A673 (cell line): Measurements from ENCODE around the gene ABHD11. TPM values are rescaled to one million over a fixed set of nuclear protein-coding genes. Genes with fewer than 3 reads are reported as not detected.

Experiments used
- BruUV-seq: library from RNA; stranded (reverse); fragments of 400-500 nt; replicated peaks from 2 replicates; lab custom pipeline; 2021; lab: Mats Ljungman, UMichigan
- CTCF ChIA-PET: fragments of 300-600 bp; sonication (Branson Sonifier 250); formaldehyde crosslinking; loops from one replicate; lab custom pipeline; 2022; ENCODE audit warnings: antibody characterized with exemption; lab: Charles Lee
- POLR2A ChIA-PET: fragments of 300-600 bp; sonication (Branson Sonifier 250); formaldehyde crosslinking; loops from one replicate; lab custom pipeline; 2022; ENCODE audit warnings: antibody characterized with exemption; ENCODE audit not compliant: low non-redundant PET; lab: Charles Lee
- DNase-seq: peaks from one replicate; pipeline ENCODE4 v3.0.0-alpha.2; 2015; ENCODE audit warnings: low spot score
- H3K27ac ChIP-seq: fragments of 200-600 bp; sonication (generic); 2 replicates; pipeline ENCODE4 v1.5.1; 2016; ENCODE audit warnings: mixed run types, low read depth, mild to moderate bottlenecking, mixed read lengths, antibody characterized with exemption, low read length; ENCODE audit not compliant: poor library complexity, severe bottlenecking
- H3K27me3 ChIP-seq: fragments of 200-600 bp; sonication (generic); replicated peaks from 2 replicates; pipeline ENCODE4 v1.6.1; 2017; ENCODE audit warnings: mixed run types, low read depth, mild to moderate bottlenecking, mixed read lengths, antibody characterized with exemption, low read length; ENCODE audit not compliant: insufficient read depth, poor library complexity
- H3K36me3 ChIP-seq: fragments of 200-600 bp; sonication (generic); 2 replicates; pipeline ENCODE4 v1.6.1; 2016; ENCODE audit warnings: mixed run types, mild to moderate bottlenecking, mixed read lengths, antibody characterized with exemption, low read length; ENCODE audit not compliant: insufficient read depth, poor library complexity, severe bottlenecking
- H3K4me1 ChIP-seq: fragments of 200-600 bp; sonication (generic); 2 replicates; pipeline ENCODE4 v1.6.1; 2017; ENCODE audit warnings: mixed run types, mild to moderate bottlenecking, mixed read lengths, antibody characterized with exemption, low read length; ENCODE audit not compliant: insufficient read depth, poor library complexity, severe bottlenecking
- H3K4me3 ChIP-seq: fragments of 200-600 bp; sonication (generic); 2 replicates; pipeline ENCODE4 v1.5.1; 2016; ENCODE audit warnings: low read depth, mixed run types, mild to moderate bottlenecking, mixed read lengths, low read length; ENCODE audit not compliant: poor library complexity, severe bottlenecking
- H3K9me3 ChIP-seq: fragments of 200-600 bp; sonication (generic); 2 replicates; pipeline ENCODE4 v1.6.1; 2016; ENCODE audit warnings: mixed run types, low read depth, mild to moderate bottlenecking, mixed read lengths, antibody characterized with exemption, low read length; ENCODE audit not compliant: poor library complexity, severe bottlenecking
- EZH2 ChIP-seq: fragments of 200-600 bp; sonication (generic); IDR thresholded peaks from 2 replicates; pipeline ENCODE4 v1.6.1; 2017; ENCODE audit warnings: borderline replicate concordance, low read depth, mild to moderate bottlenecking, mixed read lengths, antibody characterized with exemption, low read length; ENCODE audit not compliant: poor library complexity, severe bottlenecking
- intact Hi-C: fragments of 100-400 bp; cut with micrococcal nuclease; formaldehyde crosslinking; loops from one replicate; pipeline ENCODE4 v1.10.0; 2022; ENCODE audit not compliant: unreplicated experiment
- microRNA-seq: library from miRNA; unstranded; fragments of <30 nt; microRNA quantifications from one replicate; pipeline ENCODE4 v1.2.0, GENCODE V29; 2021
- total RNA-seq: library from RNA; stranded (reverse); gene quantifications from 2 replicates; pipeline ENCODE4 v1.2.3, GENCODE V29; 2021
- TF ChIP-seq, protein P1 (sequence below): fragments of 300-800, 200-600 bp; sonication (generic); conservative IDR thresholded peaks from 2 replicates; pipeline ENCODE4 v1.5.1; 2017; ENCODE audit warnings: low read depth, mild to moderate bottlenecking, antibody characterized with exemption, low read length, moderate library complexity, mixed read lengths

The ABHD11 gene
- total RNA-seq, 1 experiment from 2014 or later, result 22.9 TPM

DNA sequence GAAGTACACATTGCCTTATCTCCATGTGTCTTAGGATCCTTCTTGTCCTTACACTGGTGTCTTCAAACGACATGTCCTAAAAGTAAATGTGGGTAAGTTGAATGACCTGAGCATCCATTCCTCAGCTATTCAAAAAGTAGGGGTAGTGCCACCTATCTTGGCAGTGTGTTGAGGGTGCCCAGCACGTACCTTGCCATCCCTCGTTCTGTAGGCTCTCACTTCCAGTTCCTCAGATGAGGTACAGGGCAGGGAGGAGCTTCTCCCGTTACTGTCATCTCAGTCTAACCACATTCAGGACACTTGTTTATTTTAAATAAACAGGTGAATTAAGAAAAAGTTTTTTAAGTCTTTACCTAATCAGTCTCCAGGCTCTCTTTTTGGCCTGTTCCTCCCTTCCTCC lies 42.2 kb downstream of the ABHD11 start:
- intact Hi-C loops, result no loop called here
- no peaks in the 10 kb centered on the region for H3K9me3 ChIP-seq
- no TSS peak for BruUV-seq
- ChIA-PET CTCF (no interaction called here), POLR2A (no interaction called here)
- TF ChIP-seq, protein P1, sequence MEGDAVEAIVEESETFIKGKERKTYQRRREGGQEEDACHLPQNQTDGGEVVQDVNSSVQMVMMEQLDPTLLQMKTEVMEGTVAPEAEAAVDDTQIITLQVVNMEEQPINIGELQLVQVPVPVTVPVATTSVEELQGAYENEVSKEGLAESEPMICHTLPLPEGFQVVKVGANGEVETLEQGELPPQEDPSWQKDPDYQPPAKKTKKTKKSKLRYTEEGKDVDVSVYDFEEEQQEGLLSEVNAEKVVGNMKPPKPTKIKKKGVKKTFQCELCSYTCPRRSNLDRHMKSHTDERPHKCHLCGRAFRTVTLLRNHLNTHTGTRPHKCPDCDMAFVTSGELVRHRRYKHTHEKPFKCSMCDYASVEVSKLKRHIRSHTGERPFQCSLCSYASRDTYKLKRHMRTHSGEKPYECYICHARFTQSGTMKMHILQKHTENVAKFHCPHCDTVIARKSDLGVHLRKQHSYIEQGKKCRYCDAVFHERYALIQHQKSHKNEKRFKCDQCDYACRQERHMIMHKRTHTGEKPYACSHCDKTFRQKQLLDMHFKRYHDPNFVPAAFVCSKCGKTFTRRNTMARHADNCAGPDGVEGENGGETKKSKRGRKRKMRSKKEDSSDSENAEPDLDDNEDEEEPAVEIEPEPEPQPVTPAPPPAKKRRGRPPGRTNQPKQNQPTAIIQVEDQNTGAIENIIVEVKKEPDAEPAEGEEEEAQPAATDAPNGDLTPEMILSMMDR, result no peak
- TF ChIP-seq EZH2, result no peak
- H3K4me1 ChIP-seq, result no peaks in the 10 kb centered on the region
- H3K36me3 ChIP-seq, result peaks cover 85% of the 10 kb centered on the region
- no peak overlapping the region for H3K4me3 ChIP-seq
- no peak for DNase-seq
- no peaks in the 10 kb centered on the region for H3K27me3 ChIP-seq
- H3K27ac ChIP-seq, result no peak overlapping the region

DNA sequence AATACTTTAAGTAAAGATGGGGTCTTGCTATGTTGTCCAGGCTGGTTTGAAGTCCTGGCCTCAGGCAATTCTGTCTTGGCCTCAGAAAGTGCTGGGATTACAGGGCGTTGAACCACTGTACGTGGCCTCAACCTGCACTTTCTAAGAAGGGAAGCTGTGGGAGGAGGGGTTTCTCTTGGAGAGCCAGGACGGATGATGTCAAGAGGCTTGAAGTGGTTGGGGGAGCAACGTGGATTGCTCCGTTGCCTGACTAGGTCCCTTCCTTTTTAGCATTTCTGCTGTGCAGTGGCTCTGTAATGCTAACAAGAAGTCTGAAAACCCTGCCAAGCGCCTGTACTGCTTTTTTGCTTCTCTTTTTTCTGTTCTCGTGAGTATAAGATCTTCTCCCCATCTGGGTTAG lies 48.0 kb downstream of the ABHD11 start:
- peaks cover 60% of the 10 kb centered on the region for H3K36me3 ChIP-seq
- H3K27me3 ChIP-seq, result no peaks in the 10 kb centered on the region
- no peak overlapping the region for H3K4me3 ChIP-seq
- no peak for DNase-seq
- no TSS peak for BruUV-seq
- POLR2A ChIA-PET, result no interaction called here
- intact Hi-C loops, result no loop called here
- H3K9me3 ChIP-seq, result no peaks in the 10 kb centered on the region
- no peak for TF ChIP-seq EZH2
- TF ChIP-seq, protein P1, result no peak
- H3K27ac ChIP-seq, result no peak overlapping the region
- CTCF ChIA-PET, result no interaction called here
- no peaks in the 10 kb centered on the region for H3K4me1 ChIP-seq

DNA sequence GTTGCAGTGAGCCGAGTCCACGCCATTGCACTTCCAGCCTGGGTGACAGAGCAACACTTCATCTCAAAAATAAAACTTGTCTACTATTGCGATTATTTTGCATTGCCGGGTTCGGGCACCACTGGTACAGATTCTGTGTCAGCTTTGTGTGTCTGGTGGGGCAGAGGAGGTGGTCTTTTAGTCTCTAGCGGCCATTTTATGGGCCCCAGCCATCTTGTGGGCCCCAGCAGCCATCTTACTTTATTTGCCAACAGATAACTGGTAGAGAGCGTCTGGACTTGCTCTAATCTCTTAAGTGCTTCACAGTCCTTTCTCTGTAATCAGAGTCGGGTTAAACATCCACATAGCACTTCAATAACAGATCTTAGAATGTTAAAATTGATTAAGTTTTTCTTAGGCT lies 50.3 kb downstream of the ABHD11 start:
- TF ChIP-seq, protein P1, result no peak
- TF ChIP-seq EZH2, result no peak
- CTCF ChIA-PET, result no interaction called here
- intact Hi-C loops, result no loop called here
- no peak overlapping the region for H3K27ac ChIP-seq
- no peak overlapping the region for H3K4me3 ChIP-seq
- H3K27me3 ChIP-seq, result no peaks in the 10 kb centered on the region
- H3K4me1 ChIP-seq, result no peaks in the 10 kb centered on the region
- no peaks in the 10 kb centered on the region for H3K9me3 ChIP-seq
- peaks cover 43% of the 10 kb centered on the region for H3K36me3 ChIP-seq
- no peak for DNase-seq
- no TSS peak for BruUV-seq
- POLR2A ChIA-PET, result no interaction called here

Small RNA genes within 50 kb of the gene (microRNA-seq; reads per million reads assigned to microRNA genes)
- gene MIR4284, result not detected

Other genes with a start within 250 kb of the ABHD11 start
- 122 and 127 TPM in 2 replicates for gene BAZ1B, start 216.5 kb downstream of the ABHD11 start, total RNA-seq
- gene BCL7B, start 181.1 kb downstream of the ABHD11 start, total RNA-seq, result 53.0 and 56.3 TPM in 2 replicates
- gene TBL2, start 160.2 kb downstream of the ABHD11 start, total RNA-seq, result 48.9 and 51.9 TPM in 2 replicates
- 17.4 and 20.6 TPM in 2 replicates for gene MLXIPL, start 114.3 kb downstream of the ABHD11 start, total RNA-seq
- 8.7 and 10.1 TPM in 2 replicates for gene VPS37D, start 71.0 kb downstream of the ABHD11 start, total RNA-seq
- 11.1 and 11.8 TPM in 2 replicates for gene DNAJC30, start 55.3 kb downstream of the ABHD11 start, total RNA-seq
- 133 and 138 TPM in 2 replicates for gene BUD23, start 55.2 kb downstream of the ABHD11 start, total RNA-seq
- 37.8 and 47.1 TPM in 2 replicates for gene STX1A, start 19.1 kb downstream of the ABHD11 start, total RNA-seq
- not detected in 2 replicates for gene CLDN3, start 31.5 kb upstream of the ABHD11 start, total RNA-seq
- 0.11 and 0.17 TPM in 2 replicates for gene CLDN4, start 92.2 kb upstream of the ABHD11 start, total RNA-seq
- 0.85 TPM in 1 of 2 replicates, not detected in the other for gene METTL27, start 103.7 kb upstream of the ABHD11 start, total RNA-seq
- gene TMEM270, start 122.4 kb upstream of the ABHD11 start, total RNA-seq, result not detected in 2 replicates